HepG2 (cell line): Measurements from ENCODE around the gene XPO5. TPM values are rescaled to one million over a fixed set of nuclear protein-coding genes. Genes with fewer than 3 reads are reported as not detected.

Experiments
- AKNA ChIP-seq: sonication (generic); formaldehyde crosslinking; IDR thresholded peaks from 2 replicates; pipeline ENCODE4 v1.4.0; 2020; ENCODE audit warnings: missing genetic modification reagents, borderline replicate concordance
- CBFB ChIP-seq: sonication (generic); formaldehyde crosslinking; IDR thresholded peaks from 2 replicates; pipeline ENCODE4 v1.4.0; 2020; ENCODE audit warnings: missing genetic modification reagents
- CREB1 ChIP-seq, 2 experiments: fragments of 450-650 bp in 1 of 2; IDR thresholded peaks; 2 replicates each; pipeline ENCODE4 v1.6.1; 2016 to 2017; ENCODE audit warnings: control low read depth in 1 of 2, mild to moderate bottlenecking in 1 of 2, missing compliant biosample characterization in 1 of 2, missing genetic modification characterization in 1 of 2
- FOSL1 ChIP-seq: sonication (generic); formaldehyde crosslinking; IDR thresholded peaks from 2 replicates; pipeline ENCODE4 v1.9.0; 2021; ENCODE audit warnings: missing genetic modification reagents, borderline replicate concordance
- HIVEP1 ChIP-seq: sonication (generic); formaldehyde crosslinking; IDR thresholded peaks from 2 replicates; pipeline ENCODE4 v1.4.0; 2020; ENCODE audit warnings: mild to moderate bottlenecking, missing genetic modification reagents
- HOXA3 ChIP-seq: sonication (generic); formaldehyde crosslinking; IDR thresholded peaks from 2 replicates; pipeline ENCODE4 v1.5.0; 2020; ENCODE audit warnings: missing genetic modification reagents
- KDM6A ChIP-seq: IDR thresholded peaks from 2 replicates; pipeline ENCODE4 v1.6.1; 2016; ENCODE audit warnings: low read depth
- MED13 ChIP-seq: sonication (generic); formaldehyde crosslinking; IDR thresholded peaks from 2 replicates; pipeline ENCODE4 v1.5.0; 2020; ENCODE audit warnings: missing genetic modification reagents
- MEF2D ChIP-seq: sonication (generic); formaldehyde crosslinking; IDR thresholded peaks from 2 replicates; pipeline ENCODE4 v1.5.1; 2020; ENCODE audit warnings: mild to moderate bottlenecking, missing genetic modification reagents
- NPAS2 ChIP-seq: sonication (generic); formaldehyde crosslinking; IDR thresholded peaks from 2 replicates; pipeline ENCODE4 v1.8.0; 2022; ENCODE audit warnings: mild to moderate bottlenecking, missing genetic modification reagents, borderline replicate concordance
- ONECUT2 ChIP-seq: sonication (generic); formaldehyde crosslinking; IDR thresholded peaks from 2 replicates; pipeline ENCODE4 v1.4.0; 2020; ENCODE audit warnings: missing genetic modification reagents
- PRMT3 ChIP-seq: sonication (generic); formaldehyde crosslinking; IDR thresholded peaks from 2 replicates; pipeline ENCODE4 v1.8.1; 2022; ENCODE audit warnings: low read depth, mild to moderate bottlenecking, moderate library complexity, missing genetic modification reagents, borderline replicate concordance
- RBFOX2 ChIP-seq: fragments of 200-400 bp; formaldehyde crosslinking; IDR thresholded peaks from 2 replicates; pipeline ENCODE4 v1.6.1; 2017; ENCODE audit warnings: low read depth, mild to moderate bottlenecking, low read length
- ZBTB3 ChIP-seq: sonication (generic); formaldehyde crosslinking; IDR thresholded peaks from 2 replicates; pipeline ENCODE4 v1.4.0; 2020; ENCODE audit warnings: low read depth, mild to moderate bottlenecking, moderate library complexity, missing genetic modification reagents, borderline replicate concordance
- ZFP1 ChIP-seq: IDR thresholded peaks from 2 replicates; pipeline ENCODE4 v1.6.1; 2016
- ZFP37 ChIP-seq: sonication (generic); formaldehyde crosslinking; IDR thresholded peaks from 2 replicates; pipeline ENCODE4 v1.4.0; 2020; ENCODE audit warnings: missing genetic modification reagents, borderline replicate concordance
- ZKSCAN1 ChIP-seq: fragments of 150-350 bp; IDR thresholded peaks from 2 replicates; pipeline ENCODE4 v1.6.1; 2014; ENCODE audit warnings: low read length
- ZNF335 ChIP-seq: sonication (generic); formaldehyde crosslinking; IDR thresholded peaks from 2 replicates; pipeline ENCODE4 v1.4.0; 2020; ENCODE audit warnings: missing genetic modification reagents
- ZNF337 ChIP-seq: sonication (generic); formaldehyde crosslinking; IDR thresholded peaks from 2 replicates; pipeline ENCODE4 v1.5.1; 2020; ENCODE audit warnings: missing genetic modification reagents, low read depth, mild to moderate bottlenecking, borderline replicate concordance
- ZNF446 ChIP-seq: sonication (generic); formaldehyde crosslinking; IDR thresholded peaks from 2 replicates; pipeline ENCODE4 v1.5.0; 2020; ENCODE audit warnings: mild to moderate bottlenecking, missing genetic modification reagents
- ZNF484 ChIP-seq: sonication (generic); formaldehyde crosslinking; IDR thresholded peaks from 2 replicates; pipeline ENCODE4 v1.5.1; 2020; ENCODE audit warnings: mild to moderate bottlenecking, low read depth, missing genetic modification reagents, borderline replicate concordance
- ZNF570 ChIP-seq: sonication (generic); formaldehyde crosslinking; IDR thresholded peaks from 2 replicates; pipeline ENCODE4 v1.4.0; 2020; ENCODE audit warnings: mild to moderate bottlenecking, missing genetic modification reagents, borderline replicate concordance
- ZNF574 ChIP-seq: sonication (generic); formaldehyde crosslinking; IDR thresholded peaks from 2 replicates; pipeline ENCODE4 v1.4.0; 2020; ENCODE audit warnings: missing genetic modification reagents
- ZNF709 ChIP-seq: sonication (generic); formaldehyde crosslinking; IDR thresholded peaks from 2 replicates; pipeline ENCODE4 v1.5.0; 2020; ENCODE audit warnings: mild to moderate bottlenecking, missing genetic modification reagents
- ZNF749 ChIP-seq: sonication (generic); formaldehyde crosslinking; IDR thresholded peaks from 2 replicates; pipeline ENCODE4 v1.8.0; 2022; ENCODE audit warnings: mild to moderate bottlenecking, missing genetic modification reagents, moderate library complexity, borderline replicate concordance
- ZNF878 ChIP-seq: sonication (generic); formaldehyde crosslinking; IDR thresholded peaks from 2 replicates; pipeline ENCODE4 v1.8.1; 2023; ENCODE audit warnings: mild to moderate bottlenecking, missing genetic modification reagents, moderate library complexity
- polyA plus RNA-seq, 8 experiments: library from polyadenylated mRNA; depleted of rRNA in 3 of 8; stranded (reverse) in 7 of 8; unstranded in 1 of 8; fragments of >200 nt; fragmentation: Illumina TruSeq in 4 of 8; extraction: Trizol in 4 of 8; gene quantifications; 2 replicates each; pipeline versions ENCODE4 v1.2.1 to v1.2.3, GENCODE V29; 2011 to 2016; ENCODE audit warnings: low read depth in 4 of 8, missing spikeins in 1 of 8, mixed read lengths in 1 of 8; ENCODE audit not compliant: insufficient read depth in 1 of 8
- total RNA-seq, 5 experiments: library from RNA; depleted of rRNA; stranded (reverse); fragments of >200 nt; fragmentation: Illumina TruSeq; extraction: Trizol; gene quantifications; 2 replicates each; pipeline ENCODE4 v1.2.3, GENCODE V29; 2016; ENCODE audit warnings: low read depth in 1 of 5

The XPO5 gene
- total and polyA plus RNA-seq, 2 of the 13 experiments (the other 11 are each of a cell fraction or from before 2014, with no cell fraction given): 52.2 to 68.0 TPM

GRCh38 chr6:43490523-43490939 is 85.3 kb downstream of the XPO5 start (continued):
- TF ChIP-seq AKNA (CRISPR knock-in tag) (no peak), CREB1 (IDR thresholded peaks at IDR 0.05) (no peak), CREB1 (CRISPR knock-in tag; IDR thresholded peaks at IDR 0.05) (no peak), MEF2D (CRISPR knock-in tag) (no peak), MED13 (CRISPR knock-in tag) (no peak), ZFP1 (CRISPR knock-in tag) (no peak), NPAS2 (no peak), ZKSCAN1 (no peak), HOXA3 (peak; percentile 86), KDM6A (peak; percentile 94), ZNF709 (CRISPR knock-in tag) (peak; percentile 84; the same call in 1 of the 2 replicates), FOSL1 (CRISPR knock-in tag) (no peak), ZNF484 (CRISPR knock-in tag) (no peak; the same call in 1 of the 2 replicates), ZNF878 (CRISPR knock-in tag) (peak; percentile 81; the same call in 1 of the 2 replicates), PRMT3 (no peak), ONECUT2 (CRISPR knock-in tag) (0 out of 2 replicates have a peak, but pooled peaks have one; percentile 25), ZFP37 (peak; percentile 94), ZNF337 (CRISPR knock-in tag) (no peak), ZNF570 (CRISPR knock-in tag) (no peak), ZNF574 (no peak), RBFOX2 (no peak; the same call in 1 of the 2 replicates), ZBTB3 (CRISPR knock-in tag) (no peak), HIVEP1 (no peak), ZNF446 (CRISPR knock-in tag) (no peak), CBFB (CRISPR knock-in tag) (no peak), ZNF749 (no peak), ZNF335 (CRISPR knock-in tag) (no peak)
